H54 (cell line): Measurements from ENCODE around the gene RERG.

Experiments
- DNase-seq: peaks from one replicate; pipeline ENCODE4 v3.0.0; 2011; ENCODE audit warnings: low spot score, mixed read lengths; ENCODE audit not compliant: insufficient read length
- FAIRE-seq: peaks from 3 replicates; lab custom pipeline; 2011; peaks lifted over from hg19 to GRCh38; lab: Jason Lieb, UNC
- POLR2A ChIP-seq: IDR thresholded peaks from 2 replicates; pipeline ENCODE4 v1.6.1; 2011; ENCODE audit warnings: low read depth, mild to moderate bottlenecking, low read length

The RERG gene

DNA sequence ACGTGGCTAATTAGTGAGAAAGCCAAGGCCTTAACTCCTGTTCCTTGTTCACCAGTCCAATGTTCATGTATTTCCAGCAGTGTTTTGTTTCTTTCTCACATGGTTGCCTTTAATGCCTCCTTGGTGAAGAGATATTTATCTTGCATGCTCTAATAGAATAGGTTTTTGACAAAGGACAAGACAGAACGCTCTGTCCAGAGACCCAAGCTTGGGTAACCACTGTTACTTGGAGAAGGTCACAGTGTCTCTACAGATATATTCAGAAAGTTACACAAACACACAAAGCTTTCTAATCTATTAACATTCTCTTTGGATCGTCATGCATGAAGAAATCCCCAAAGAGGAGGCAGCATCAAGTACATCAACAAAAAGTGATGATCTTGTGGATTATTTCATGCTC, 33.1 kb downstream of the RERG start:
- no peak for TF ChIP-seq POLR2A
- DNase-seq (no peak), FAIRE-seq (no peak)

DNA sequence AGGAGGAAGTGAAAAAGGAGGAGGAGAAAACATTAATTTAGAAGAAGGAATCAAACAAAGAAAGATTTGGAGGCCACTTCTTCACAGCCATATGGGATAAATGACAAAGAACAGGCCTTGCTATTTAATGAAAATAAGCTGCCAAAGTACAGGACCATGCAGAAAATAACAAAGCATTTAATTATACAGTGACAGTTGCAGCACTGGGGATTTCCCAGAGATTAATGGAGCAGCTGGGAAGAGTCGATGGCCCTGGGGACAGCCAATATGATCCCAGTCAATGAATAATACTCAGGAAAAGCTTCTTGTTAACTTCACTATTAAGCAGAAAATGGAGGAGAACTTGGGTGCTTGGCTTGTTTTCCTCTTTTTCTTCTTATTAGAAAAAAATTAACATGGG, 34.6 kb downstream of the RERG start:
- DNase-seq (no peak), FAIRE-seq (no peak)
- TF ChIP-seq POLR2A: no peak

DNA sequence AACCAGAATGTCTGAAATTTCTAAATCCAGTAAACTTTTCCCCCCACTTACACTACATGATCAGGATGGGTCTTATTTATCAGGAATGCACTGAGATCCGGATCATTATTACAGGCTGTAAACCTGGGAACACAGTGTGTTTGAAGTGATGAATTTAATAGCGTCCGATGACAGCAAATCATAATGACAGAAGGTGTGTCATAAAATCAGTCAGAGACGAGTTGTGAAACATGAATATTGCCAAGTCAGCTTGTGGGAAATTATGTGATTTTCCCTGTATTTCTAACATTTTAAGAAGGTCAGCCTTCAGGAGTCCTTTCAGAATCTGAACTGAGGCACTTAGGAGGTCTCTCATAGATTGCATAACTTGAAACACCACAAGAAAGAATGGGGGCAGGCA, 36.7 kb downstream of the RERG start:
- TF ChIP-seq POLR2A: no peak
- DNase-seq: no peak
- no peak for FAIRE-seq

DNA sequence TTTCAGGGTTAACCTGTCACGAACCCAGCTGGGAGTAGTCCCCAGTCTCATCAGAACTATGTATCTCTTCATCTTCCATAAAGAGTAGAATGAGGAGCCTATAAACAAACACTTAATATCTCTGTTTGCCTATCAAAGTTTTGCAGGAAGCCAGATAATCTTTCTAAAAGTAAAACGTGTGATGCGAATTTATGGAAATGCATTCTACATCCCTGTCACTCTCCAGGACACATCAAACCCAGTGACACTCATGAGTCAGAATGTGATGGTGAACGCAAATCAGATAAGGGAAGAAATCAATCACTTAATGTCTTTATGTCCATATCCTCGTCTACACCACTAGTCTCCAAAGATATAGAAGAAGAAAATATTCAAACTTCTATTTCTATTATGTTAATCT, 37.4 kb downstream of the RERG start:
- no peak for TF ChIP-seq POLR2A
- no peak for DNase-seq
- no peak for FAIRE-seq

DNA sequence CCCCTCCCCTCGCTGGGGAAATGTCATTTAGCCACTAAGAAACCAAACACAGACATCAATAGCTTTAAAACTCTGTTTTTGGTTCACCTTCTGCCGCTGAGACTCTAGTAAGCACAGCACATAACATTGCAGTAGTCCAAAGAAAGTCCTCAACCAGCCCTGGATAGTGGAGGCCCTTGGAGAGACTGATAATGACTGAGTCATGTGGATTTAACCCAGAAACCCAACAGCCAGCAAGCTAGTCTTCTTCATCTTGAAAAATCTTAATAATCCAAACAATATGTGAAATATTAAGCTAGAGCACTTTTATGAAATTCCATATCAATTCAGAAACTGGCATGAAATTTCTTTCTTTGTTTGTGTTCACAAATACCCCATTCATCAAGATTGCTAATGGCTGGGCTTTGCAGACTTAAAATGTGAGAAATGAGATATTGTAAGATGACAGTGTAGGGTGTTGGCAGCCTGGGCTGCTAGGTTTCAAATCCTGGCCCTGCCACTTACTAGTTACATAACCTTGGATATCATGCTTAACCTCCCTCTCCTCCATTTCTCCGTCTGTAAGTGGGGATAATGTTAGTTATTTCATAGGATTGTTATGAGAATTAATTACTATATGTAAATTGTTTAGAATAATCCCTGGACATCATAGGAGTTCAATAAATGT, 40.1 kb downstream of the RERG start:
- TF ChIP-seq POLR2A: no peak
- FAIRE-seq (no peak), DNase-seq (no peak)

DNA sequence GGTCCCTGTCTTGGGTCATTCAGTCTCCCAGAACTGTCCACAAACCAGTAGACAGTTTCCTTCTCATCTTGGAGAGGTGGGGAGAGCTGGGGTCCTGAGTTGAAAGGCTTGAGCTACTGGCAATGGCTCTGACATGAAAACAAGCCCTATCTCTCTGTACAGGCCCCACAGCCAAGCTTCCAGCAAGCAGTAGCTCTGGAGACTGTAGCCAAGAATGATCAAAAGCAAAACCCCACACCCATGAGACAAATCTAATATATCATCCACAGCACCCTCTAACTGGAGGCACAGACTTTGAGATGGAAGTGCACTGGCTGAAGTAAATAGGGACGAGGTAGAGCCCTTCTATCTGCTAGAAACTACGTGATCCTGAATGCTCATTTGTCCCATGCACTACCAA, 40.9 kb downstream of the RERG start:
- DNase-seq (no peak), FAIRE-seq (no peak)
- no peak for TF ChIP-seq POLR2A

DNA sequence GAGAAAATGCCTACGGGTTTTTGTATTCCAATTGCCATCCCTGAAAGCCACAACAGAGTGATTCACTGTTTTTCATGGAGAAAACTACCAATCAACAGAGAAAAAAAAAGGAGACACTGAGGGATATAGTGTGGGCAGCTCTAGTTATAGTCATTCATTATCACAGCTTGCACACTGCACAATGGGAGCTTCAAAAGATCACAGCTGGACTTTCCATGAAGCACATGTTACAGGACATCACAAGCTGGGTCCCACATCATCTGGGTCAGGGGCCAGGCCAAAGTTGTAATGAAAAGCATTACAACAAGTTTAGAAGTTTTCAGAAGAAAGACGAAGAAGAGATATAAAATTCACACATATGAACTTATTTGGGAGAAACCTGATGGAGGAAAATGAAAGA, 41.5 kb downstream of the RERG start:
- FAIRE-seq (no peak), DNase-seq (no peak)
- TF ChIP-seq POLR2A: no peak

DNA sequence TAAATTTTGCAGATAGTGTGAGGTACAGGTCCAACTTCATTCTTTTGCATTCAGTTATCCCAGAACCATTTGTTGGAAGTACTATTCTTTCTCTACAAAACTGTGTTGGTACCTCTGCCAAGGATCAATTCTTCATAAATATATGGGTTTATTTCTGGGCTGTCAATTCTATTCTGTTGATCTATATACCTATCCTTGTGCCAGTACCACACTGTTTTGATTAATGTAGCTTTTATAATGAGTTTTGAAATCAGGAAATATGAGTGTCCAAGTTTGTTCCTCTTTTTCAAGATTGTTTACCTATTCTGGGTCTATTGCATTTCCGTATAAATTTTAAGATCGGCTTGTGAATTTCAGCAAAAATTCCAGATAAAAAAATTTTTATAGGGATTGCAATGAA, 48.1 kb downstream of the RERG start:
- no peak for DNase-seq
- no peak for TF ChIP-seq POLR2A
- FAIRE-seq: no peak

DNA sequence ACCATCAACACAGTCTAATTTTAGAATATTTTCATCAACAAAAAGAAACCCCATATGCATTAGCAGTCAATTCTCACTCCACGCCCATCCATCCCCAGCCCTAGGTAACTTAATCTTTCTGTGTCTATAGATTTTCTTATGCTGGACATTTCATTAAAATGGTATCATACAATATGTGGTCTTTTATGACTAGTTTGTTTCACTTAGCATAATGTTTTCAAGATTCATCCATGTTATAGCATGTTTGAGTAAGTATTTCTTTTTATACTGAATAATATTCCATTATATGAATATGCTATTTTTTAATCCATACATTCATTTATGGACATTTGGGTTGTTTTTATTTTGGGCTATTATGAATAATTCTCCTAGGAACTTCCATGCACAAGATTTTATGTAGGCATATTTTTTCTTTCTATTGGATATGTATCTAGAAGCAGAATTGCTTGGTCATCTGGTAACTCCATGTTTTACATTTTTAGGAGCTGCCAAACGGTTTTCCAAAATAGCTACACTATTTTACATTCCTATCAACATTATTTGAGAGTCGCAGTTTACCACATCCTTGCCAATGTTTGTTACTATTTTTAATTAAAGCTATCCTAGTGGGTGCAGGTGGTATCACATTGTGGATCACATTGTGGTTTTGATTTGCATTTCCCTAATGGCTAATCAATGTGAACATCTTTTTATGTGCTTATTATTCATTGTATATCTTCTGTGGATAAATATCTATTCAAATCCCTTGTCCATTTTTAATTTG, 49.0 kb downstream of the RERG start:
- TF ChIP-seq POLR2A: no peak
- no peak for FAIRE-seq

DNA sequence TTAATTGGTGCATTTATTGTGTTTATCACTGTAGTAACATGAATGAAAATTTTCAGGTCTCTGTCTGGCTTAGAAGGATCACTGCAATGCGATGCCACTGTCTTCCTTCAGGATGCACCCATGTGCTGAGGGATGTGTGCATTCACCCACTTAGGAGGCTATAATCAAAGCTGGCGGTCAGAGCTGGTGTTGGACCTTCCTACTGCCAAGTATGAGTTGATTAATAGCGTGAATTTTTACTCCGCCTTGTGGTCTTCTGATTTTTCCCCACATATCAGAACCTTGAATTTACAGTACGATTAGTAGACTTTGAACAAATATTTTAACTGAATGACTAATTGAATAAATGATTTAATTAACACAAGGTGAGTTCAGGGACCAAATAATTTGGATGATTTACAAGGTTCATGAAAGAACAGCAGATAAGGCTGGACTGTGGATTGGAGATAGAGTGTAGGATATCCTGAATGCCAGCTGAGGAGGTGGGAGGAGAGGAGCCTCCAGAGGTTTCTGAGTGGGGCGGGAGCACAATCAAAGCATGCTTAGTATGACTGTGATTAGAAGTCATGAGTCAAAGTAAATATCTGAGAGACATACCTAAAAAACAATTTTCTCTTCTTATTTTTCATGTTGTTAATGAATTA, 50.1 kb downstream of the RERG start:
- FAIRE-seq: no peak

More for the DNA sequence above, 49.0 kb downstream of the RERG start:
- no peak for DNase-seq

DNA sequence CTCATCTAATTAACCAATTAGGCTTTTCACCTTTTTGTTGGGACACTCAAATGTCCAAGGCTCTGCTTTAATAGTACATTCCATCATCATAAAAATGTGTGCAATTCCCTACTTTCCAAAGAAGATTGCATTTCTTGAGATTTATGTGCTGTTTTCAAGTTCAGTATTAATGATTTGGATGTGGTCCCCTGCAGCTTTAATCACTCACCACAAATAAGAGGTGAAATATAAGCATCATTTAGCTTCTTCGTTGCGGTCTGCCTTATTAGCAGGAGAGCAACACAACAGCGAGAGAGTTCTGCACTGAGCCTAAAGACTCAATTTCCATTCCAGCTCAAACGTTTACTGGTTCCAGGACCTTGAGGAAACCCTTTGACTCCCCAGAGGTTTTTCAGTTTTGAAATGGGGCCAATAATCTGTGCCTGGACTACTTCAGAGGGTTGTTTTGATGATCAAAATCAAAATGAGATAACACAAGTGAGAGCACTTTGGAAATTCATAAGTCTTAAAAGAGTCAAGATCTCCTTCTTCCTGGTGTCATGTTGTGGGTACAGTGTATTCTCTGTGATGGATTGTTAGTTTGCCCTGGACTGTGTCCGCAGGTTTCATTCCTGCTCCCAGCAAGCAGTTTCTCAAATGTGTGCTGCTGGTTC, 53.1 kb downstream of the RERG start:
- no peak for FAIRE-seq
- TF ChIP-seq POLR2A: no peak
- no peak for DNase-seq

More for the DNA sequence above, 50.1 kb downstream of the RERG start:
- no peak for DNase-seq
- TF ChIP-seq POLR2A: no peak

DNA sequence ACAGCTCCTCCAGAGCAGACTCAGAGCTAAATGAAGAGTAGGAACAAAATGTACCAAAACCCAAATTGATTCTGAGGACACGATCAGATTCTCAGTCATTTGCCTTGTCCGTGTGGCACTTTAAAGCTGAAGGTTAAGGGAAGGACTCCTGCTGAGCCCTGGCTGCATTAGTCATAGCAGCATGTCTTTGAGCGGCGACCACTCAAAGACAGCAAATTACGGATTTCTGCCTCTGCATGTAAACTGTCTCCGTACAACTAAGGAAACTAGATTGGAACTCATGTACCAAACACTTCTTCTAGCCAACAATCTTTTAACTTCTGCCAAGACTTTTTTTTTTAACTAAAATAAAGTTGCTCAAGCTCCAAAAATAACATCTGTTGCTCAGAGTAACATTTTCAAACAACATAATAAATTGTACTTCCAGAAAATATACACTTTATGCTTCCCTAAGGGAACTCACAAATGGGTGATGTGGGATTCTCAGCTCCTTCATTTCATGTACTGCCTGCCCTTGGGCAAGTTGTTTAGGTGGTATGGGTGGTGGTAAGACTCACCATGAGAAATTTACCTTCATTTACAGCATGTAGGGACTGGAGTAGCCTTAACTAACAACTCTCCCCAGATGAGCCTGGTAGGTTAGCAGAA, 56.1 kb downstream of the RERG start:
- TF ChIP-seq POLR2A: no peak
- FAIRE-seq (no peak), DNase-seq (no peak)
